Prostate gland (tissue), 2 donors: ENCODE measurements around the gene KCNQ1.

Experiments used
- POLR2AphosphoS5 ChIP-seq: sonication (generic); formaldehyde crosslinking; IDR thresholded peaks from one replicate; pipeline ENCODE4 v1.6.1; 2017; ENCODE audit warnings: antibody characterized with exemption
- TF ChIP-seq, protein P1 (sequence below), 4 experiments: fragments of 200-600 bp in 2 of 4; fragments of 450-650 bp in 2 of 4; sonication (generic) in 2 of 4; IDR thresholded peaks; 1 replicate in 3 of 4; 2 replicates in 1 of 4; pipeline ENCODE4 v1.5.1; 2016 to 2019; ENCODE audit warnings: antibody characterized with exemption in 4 of 4, mild to moderate bottlenecking in 2 of 4, moderate library complexity in 2 of 4

- TF ChIP-seq, protein P1, sequence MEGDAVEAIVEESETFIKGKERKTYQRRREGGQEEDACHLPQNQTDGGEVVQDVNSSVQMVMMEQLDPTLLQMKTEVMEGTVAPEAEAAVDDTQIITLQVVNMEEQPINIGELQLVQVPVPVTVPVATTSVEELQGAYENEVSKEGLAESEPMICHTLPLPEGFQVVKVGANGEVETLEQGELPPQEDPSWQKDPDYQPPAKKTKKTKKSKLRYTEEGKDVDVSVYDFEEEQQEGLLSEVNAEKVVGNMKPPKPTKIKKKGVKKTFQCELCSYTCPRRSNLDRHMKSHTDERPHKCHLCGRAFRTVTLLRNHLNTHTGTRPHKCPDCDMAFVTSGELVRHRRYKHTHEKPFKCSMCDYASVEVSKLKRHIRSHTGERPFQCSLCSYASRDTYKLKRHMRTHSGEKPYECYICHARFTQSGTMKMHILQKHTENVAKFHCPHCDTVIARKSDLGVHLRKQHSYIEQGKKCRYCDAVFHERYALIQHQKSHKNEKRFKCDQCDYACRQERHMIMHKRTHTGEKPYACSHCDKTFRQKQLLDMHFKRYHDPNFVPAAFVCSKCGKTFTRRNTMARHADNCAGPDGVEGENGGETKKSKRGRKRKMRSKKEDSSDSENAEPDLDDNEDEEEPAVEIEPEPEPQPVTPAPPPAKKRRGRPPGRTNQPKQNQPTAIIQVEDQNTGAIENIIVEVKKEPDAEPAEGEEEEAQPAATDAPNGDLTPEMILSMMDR (IDR thresholded peaks at IDR 0.05) = peak; percentile 98 to 99 (median 98)
- no peak for TF ChIP-seq POLR2AphosphoS5
Observed at GRCh38 chr11:2531277-2531986, 86.6 kb downstream of the KCNQ1 start.
